Neural cell (in vitro differentiated cells): ENCODE data around the gene ADGB. TPM values are rescaled to one million over a fixed set of nuclear protein-coding genes. Genes with fewer than 3 reads are reported as not detected.

ENCODE experiments used
- H2AFZ ChIP-seq: fragments of 200-600, 300-800 bp; sonication (generic), shearing (Covaris generic); 2 replicates; pipeline ENCODE4 v1.6.0; 2014; ENCODE audit warnings: low read depth, mild to moderate bottlenecking, antibody characterized with exemption, low read length, moderate library complexity
- H3F3A ChIP-seq: fragments of 200-600 bp; shearing (Covaris generic); 2 replicates; pipeline ENCODE4 v1.6.1; 2016; ENCODE audit warnings: mild to moderate bottlenecking, moderate library complexity, mixed read lengths, antibody characterized with exemption, low read length; ENCODE audit not compliant: insufficient read depth, poor library complexity, severe bottlenecking
- H3K27ac ChIP-seq: fragments of 200-600, 300-800 bp; sonication (generic), shearing (Covaris generic); 2 replicates; pipeline ENCODE4 v1.5.1; 2014; ENCODE audit warnings: mild to moderate bottlenecking, low read length, moderate library complexity
- H3K27me3 ChIP-seq: fragments of 300-800, 200-600 bp; sonication (generic), shearing (Covaris generic); 2 replicates; pipeline ENCODE4 v1.6.0; 2014; ENCODE audit warnings: mild to moderate bottlenecking, low read depth, low read length, moderate library complexity; ENCODE audit not compliant: insufficient read depth
- H3K36me3 ChIP-seq: fragments of 300-800, 200-600 bp; sonication (generic), shearing (Covaris generic); 2 replicates; pipeline ENCODE4 v1.5.1; 2014; ENCODE audit warnings: mild to moderate bottlenecking, antibody characterized with exemption, low read length, moderate library complexity; ENCODE audit not compliant: insufficient read depth
- H3K4me2 ChIP-seq: fragments of 300-800, 200-600 bp; sonication (generic), shearing (Covaris generic); 2 replicates; pipeline ENCODE4 v1.6.0; 2014; ENCODE audit warnings: mild to moderate bottlenecking, low read length
- H3K4me3 ChIP-seq: fragments of 300-800, 200-600 bp; sonication (generic), shearing (Covaris generic); 2 replicates; pipeline ENCODE4 v1.5.1; 2014; ENCODE audit warnings: mild to moderate bottlenecking, low read length, moderate library complexity
- H3K79me2 ChIP-seq: fragments of 200-600 bp; shearing (Covaris generic); replicated peaks from 2 replicates; pipeline ENCODE4 v1.6.0; 2014; ENCODE audit warnings: mild to moderate bottlenecking, low read length, moderate library complexity; ENCODE audit not compliant: insufficient read depth
- H3K9ac ChIP-seq: fragments of 300-800, 200-600 bp; sonication (generic), shearing (Covaris generic); 2 replicates; pipeline ENCODE4 v1.6.1; 2016; ENCODE audit warnings: mild to moderate bottlenecking, low read length, mixed read lengths
- H3K9me2 ChIP-seq: fragments of 200-600 bp; shearing (Covaris generic); 2 replicates; pipeline ENCODE4 v1.6.1; 2016; ENCODE audit warnings: mild to moderate bottlenecking, low read length, mixed read lengths; ENCODE audit not compliant: insufficient read depth
- H3K9me3 ChIP-seq: fragments of 200-600, 300-800 bp; sonication (generic), shearing (Covaris generic); 2 replicates; pipeline ENCODE4 v1.6.1; 2016; ENCODE audit warnings: mild to moderate bottlenecking, mixed run types, low read length, moderate library complexity, mixed read lengths
- H4K20me1 ChIP-seq: fragments of 200-600 bp; shearing (Covaris generic); 2 replicates; pipeline ENCODE4 v1.6.1; 2016; ENCODE audit warnings: mild to moderate bottlenecking, mixed run types; ENCODE audit not compliant: insufficient read depth
- CTCF ChIP-seq: fragments of 450-650 bp; IDR thresholded peaks from 2 replicates; pipeline ENCODE4 v1.5.1; 2014; ENCODE audit warnings: antibody characterized with exemption, mild to moderate bottlenecking, moderate library complexity; ENCODE audit not compliant: poor library complexity, severe bottlenecking
- EP300 ChIP-seq: fragments of 450-650 bp; conservative IDR thresholded peaks from 2 replicates; pipeline ENCODE4 v1.6.1; 2014; ENCODE audit warnings: antibody characterized with exemption, mild to moderate bottlenecking, moderate library complexity; ENCODE audit not compliant: poor library complexity, severe bottlenecking
- EZH2 ChIP-seq: fragments of 200-600, 300-800 bp; shearing (Covaris generic), sonication (generic); IDR thresholded peaks from 2 replicates; pipeline ENCODE4 v1.6.1; 2014; ENCODE audit warnings: antibody characterized with exemption, low read length, borderline replicate concordance, mild to moderate bottlenecking; ENCODE audit not compliant: insufficient read depth, poor library complexity, severe bottlenecking
- MXI1 ChIP-seq: fragments of 450-650 bp; conservative IDR thresholded peaks from 2 replicates; pipeline ENCODE4 v1.6.1; 2014; ENCODE audit warnings: antibody characterized with exemption, mild to moderate bottlenecking; ENCODE audit not compliant: poor library complexity, severe bottlenecking
- POLR2AphosphoS5 ChIP-seq: IDR thresholded peaks from 2 replicates; pipeline ENCODE4 v1.6.1; 2012
- RAD21 ChIP-seq: fragments of 450-650 bp; conservative IDR thresholded peaks from 2 replicates; pipeline ENCODE4 v1.6.1; 2014; ENCODE audit warnings: antibody characterized with exemption, mild to moderate bottlenecking, moderate library complexity
- REST ChIP-seq: IDR thresholded peaks from 2 replicates; pipeline ENCODE4 v1.6.1; 2012; ENCODE audit warnings: borderline replicate concordance
- SMC3 ChIP-seq: fragments of 450-650 bp; conservative IDR thresholded peaks from 2 replicates; pipeline ENCODE4 v1.6.1; 2014; ENCODE audit warnings: antibody characterized with exemption, mild to moderate bottlenecking, moderate library complexity; ENCODE audit not compliant: poor library complexity
- TAF1 ChIP-seq: IDR thresholded peaks from 2 replicates; pipeline ENCODE4 v1.6.1; 2012; ENCODE audit warnings: low read depth
- polyA plus RNA-seq: library from polyadenylated mRNA; depleted of rRNA; stranded (reverse); fragments of >200 nt; gene quantifications from 2 replicates; pipeline ENCODE4 v1.2.3, GENCODE V29; 2014

ADGB gene
- polyA plus RNA-seq, 1 donor from 2014 or later, result not detected

- Histone ChIP-seq H3K4me3 (no peak overlapping the region), H3K9ac (no peak overlapping the region), H3K9me3 (no peaks in the 10 kb centered on the region), H3K36me3 (no peaks in the 10 kb centered on the region), H2AFZ (no peak overlapping the region), H3K9me2 (no peaks in the 10 kb centered on the region), H3K4me2 (no peak overlapping the region), H4K20me1 (no peaks in the 10 kb centered on the region), H3K79me2 (no peaks in the 10 kb centered on the region), H3K27me3 (no peaks in the 10 kb centered on the region), H3F3A (no peaks in the 10 kb centered on the region), H3K27ac (no peak overlapping the region)
- TF ChIP-seq TAF1, result no peak
- no peak for TF ChIP-seq REST
- no peak for TF ChIP-seq MXI1
- no peak for TF ChIP-seq CTCF
Measured at GRCh38 chr6:146864300-146864699, 265.5 kb downstream of the ADGB start.

- H3K9ac ChIP-seq, result no peak overlapping the region
- no peak overlapping the region for H3K4me2 ChIP-seq
- H2AFZ ChIP-seq, result no peak overlapping the region
Measured at GRCh38 chr6:146864885-146865284, 266.1 kb downstream of the ADGB start.

More at GRCh38 chr6:146864885-146865284, 266.1 kb downstream of the ADGB start:
- Histone ChIP-seq H3K27ac (no peak overlapping the region), H3F3A (no peaks in the 10 kb centered on the region), H3K27me3 (no peaks in the 10 kb centered on the region), H3K9me2 (no peaks in the 10 kb centered on the region), H3K79me2 (no peaks in the 10 kb centered on the region), H3K4me3 (no peak overlapping the region), H3K36me3 (no peaks in the 10 kb centered on the region), H4K20me1 (no peaks in the 10 kb centered on the region), H3K9me3 (no peaks in the 10 kb centered on the region)
- TF ChIP-seq REST, result no peak
- TF ChIP-seq CTCF, result no peak
- no peak for TF ChIP-seq RAD21
- TF ChIP-seq MXI1, result no peak
- no peak for TF ChIP-seq SMC3
- no peak for TF ChIP-seq EP300
- TF ChIP-seq TAF1, result no peak
- no peak for TF ChIP-seq EZH2
- TF ChIP-seq POLR2AphosphoS5, result no peak
